Stimulated activated CD4-positive, alpha-beta T cell treated with anti-CD3 and anti-CD28 coated beads, Interleukin-12 subunit alpha, Interleukin-12 subunit beta, amount 100 ng/mL, for 24 hours (primary cell): ENCODE results near the gene DVL1.

Experiments
- DNase-seq, 2 experiments: peaks; one replicate each; pipeline ENCODE4 v3.0.0-alpha.2; 2020; ENCODE audit warnings: low read depth in 2 of 2

The DVL1 gene

DNA sequence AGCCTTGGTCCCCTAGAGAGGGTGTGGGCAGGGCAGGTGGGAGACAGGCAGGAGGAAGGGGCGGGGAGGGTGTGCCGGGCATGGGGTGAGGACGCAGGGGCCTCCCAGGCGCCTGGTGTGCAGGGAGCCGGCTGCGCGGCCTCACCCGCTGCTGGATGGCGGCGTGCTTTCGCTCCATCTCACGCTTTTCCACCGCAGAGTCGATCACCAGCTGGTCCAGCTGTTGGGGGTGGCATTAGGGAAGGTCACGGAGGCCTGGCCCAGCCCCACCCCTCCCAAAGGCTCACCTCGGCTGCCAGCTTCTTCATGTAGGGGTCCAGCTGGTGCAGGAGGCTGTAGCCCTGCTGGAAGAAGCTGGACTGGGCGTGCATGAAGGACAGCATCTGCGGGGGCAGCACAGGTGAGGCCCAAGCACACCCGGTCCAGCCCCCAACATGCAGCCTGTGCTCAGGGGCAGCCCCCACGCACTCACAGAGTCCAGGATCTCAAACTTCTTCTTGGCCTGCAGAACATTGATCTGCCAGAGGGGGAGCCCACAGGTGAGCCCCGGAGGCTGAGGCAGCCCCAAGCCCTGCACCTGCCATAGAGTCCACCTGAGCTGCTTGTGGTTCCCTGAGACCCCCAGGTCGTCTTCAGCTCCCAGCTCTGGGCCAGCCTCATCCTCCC is 49.4 kb downstream of the DVL1 start:
- DNase-seq, result no peak

GRCh38 chr1:1298861-1299685 is 50.1 kb downstream of the DVL1 start:
- DNase-seq, result no peak

GRCh38 chr1:1297802-1298424 is 51.3 kb downstream of the DVL1 start:
- DNase-seq, result no peak

- no peak for DNase-seq
Observed at GRCh38 chr1:1296070-1297061, 52.9 kb downstream of the DVL1 start.

GRCh38 chr1:1295154-1295923 is 53.9 kb downstream of the DVL1 start:
- DNase-seq, result no peak

DNA sequence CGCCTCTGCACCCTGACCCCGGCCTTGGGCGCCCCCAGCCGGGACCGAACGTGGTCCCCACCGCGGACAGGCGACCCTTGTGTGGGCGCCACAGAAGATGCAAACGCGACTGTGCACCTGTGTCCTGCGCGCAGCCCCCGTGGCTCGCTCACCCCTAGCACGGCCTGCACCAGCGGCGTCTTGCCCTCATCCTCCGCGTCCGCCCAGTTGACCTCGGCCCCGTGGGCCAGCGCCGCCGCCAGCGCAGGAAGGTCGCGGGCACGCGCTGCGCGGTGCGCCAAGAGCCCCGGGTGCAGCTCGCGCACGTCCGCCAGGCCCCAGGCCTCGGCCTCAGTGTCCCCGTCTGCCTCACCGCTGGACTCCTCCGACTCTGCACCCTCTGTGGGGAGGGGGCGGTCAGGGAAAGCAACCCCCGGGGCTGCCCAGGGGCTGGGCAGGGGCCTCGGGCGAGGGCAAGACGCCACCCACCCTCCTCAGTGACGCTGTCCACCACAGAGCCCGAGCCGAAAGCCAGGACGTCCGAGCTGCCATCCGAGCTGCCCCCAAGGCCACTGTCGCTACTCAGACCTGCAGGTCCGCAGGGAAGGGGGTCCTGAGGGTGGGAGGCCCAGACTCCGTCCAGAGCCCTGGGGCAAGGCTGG is 54.8 kb downstream of the DVL1 start:
- no peak for DNase-seq

- no peak for DNase-seq
Observed at GRCh38 chr1:1293263-1294249, 55.7 kb downstream of the DVL1 start.

- DNase-seq, result no peak
Observed at GRCh38 chr1:1292851-1293250, 56.4 kb downstream of the DVL1 start.

DNA sequence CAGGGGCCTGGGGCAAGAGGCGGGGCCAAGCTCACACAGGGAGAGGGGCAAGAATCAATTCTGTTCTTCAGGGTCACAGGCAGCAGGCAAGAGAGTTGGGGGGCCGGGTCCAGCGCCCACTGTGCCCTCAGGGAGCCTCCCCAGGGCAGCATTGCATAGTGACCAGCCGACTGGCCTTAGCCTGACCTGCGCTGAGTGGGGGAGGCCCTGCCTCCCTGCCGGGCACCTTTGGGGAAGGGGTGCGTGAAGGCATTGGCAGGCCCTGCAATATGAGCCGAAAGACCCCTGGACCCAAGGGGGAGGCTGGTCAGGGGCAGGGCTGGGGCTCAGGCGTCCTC is 56.8 kb downstream of the DVL1 start:
- no peak for DNase-seq

DNA sequence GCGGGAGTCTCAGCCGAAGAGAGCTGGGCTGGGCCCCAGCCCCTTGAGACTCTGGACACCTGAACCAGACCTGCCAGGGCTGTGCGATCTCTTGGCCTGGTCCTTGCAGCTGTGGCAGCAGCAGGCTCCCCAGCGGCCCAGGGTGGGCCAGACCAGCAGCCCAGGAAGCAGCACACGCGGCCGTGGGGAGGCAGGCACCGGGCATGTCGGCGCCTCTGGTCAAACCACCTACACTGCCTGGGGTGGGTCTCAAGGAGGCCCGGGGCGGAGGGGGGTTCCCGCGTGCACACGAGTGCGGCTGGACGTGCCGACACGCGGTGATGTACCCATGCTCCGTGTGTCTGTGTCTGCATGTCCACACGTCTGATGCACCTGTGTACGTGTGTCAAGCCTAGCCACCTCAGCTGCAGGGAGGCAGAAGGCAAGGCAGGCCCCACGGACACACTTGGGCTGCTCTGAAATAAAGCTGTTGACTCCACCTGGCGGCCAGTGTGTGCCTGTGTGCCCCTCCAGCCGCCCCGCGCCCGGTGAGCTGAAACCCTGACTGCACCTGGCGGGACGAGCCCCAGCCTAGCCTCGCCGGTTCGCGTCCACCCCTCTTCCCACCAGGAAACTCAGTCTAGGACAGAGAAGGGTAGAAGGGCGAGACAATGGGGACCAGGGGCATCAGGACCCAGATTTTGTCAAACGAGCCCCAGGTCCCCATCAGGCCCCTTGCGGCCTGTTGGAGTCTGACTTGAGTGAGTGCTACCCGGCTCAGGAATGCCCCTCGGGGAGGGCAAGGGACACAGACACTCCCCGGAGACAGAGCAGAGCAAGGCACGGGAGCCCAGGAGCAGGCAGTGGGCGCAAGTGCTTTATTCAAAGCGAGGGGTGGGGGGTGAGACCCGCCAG is 57.4 kb downstream of the DVL1 start:
- peak in 1 of 2 experiments; percentile 48 for DNase-seq

GRCh38 chr1:1291023-1291528 is 58.1 kb downstream of the DVL1 start:
- DNase-seq, result no peak

DNA sequence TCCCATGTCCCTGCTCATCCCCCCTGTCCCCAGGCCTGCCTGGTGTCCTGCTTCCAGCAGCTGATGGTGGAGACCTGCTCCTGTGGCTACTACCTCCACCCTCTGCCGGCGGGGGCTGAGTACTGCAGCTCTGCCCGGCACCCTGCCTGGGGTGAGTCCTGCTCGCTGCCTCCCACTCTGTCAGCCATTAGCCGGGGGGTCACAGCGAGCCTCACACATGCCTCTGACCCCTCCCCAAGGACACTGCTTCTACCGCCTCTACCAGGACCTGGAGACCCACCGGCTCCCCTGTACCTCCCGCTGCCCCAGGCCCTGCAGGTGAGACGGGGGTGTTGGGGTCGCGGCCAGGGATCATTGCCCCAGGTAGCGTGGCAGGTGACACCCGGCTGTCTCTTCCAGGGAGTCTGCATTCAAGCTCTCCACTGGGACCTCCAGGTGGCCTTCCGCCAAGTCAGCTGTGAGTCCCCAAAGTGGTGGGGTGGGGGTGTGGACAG is 58.9 kb downstream of the DVL1 start:
- peak in 1 of 2 experiments; percentile 58 for DNase-seq

DNA sequence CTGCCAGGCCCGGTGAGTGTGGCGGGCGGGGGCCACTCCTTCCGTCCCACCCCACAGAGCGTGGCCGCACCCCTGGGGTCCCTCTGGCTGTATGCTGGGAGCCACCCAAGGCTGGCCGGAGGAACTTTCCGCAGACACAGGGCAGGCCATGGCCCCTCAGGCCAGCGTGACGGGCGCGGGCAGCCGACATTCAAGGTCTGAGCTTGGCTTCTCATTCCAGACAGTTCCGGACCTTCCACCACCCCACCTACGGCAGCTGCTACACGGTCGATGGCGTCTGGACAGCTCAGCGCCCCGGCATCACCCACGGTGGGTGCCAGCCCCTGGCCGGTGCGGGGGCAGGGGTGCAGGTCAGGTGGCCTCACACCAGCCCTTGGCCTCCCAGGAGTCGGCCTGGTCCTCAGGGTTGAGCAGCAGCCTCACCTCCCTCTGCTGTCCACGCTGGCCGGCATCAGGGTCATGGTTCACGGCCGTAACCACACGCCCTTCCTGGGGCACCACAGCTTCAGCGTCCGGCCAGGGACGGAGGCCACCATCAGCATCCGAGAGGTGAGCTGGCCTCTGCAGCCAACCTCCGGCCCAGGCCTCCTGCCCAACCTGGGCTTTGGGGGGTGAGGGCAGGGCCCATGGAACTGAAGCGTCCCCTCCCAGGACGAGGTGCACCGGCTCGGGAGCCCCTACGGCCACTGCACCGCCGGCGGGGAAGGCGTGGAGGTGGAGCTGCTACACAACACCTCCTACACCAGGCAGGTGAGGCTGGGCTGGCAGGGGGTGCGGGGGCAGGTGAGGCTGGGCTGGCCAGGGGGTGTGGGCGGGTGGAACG is 61.7 kb downstream of the DVL1 start:
- no peak for DNase-seq

- no peak for DNase-seq
Observed at GRCh38 chr1:1286313-1287261, 62.6 kb downstream of the DVL1 start.

GRCh38 chr1:1285611-1286311 is 63.5 kb downstream of the DVL1 start:
- no peak for DNase-seq
